Activated gamma-delta T cell (primary cell): Measurements from ENCODE around the gene HLCS.

ENCODE experiments used
- DNase-seq: peaks from one replicate; lab custom pipeline; 2025; lab: John Stamatoyannopoulos, UW

Gene HLCS

DNA sequence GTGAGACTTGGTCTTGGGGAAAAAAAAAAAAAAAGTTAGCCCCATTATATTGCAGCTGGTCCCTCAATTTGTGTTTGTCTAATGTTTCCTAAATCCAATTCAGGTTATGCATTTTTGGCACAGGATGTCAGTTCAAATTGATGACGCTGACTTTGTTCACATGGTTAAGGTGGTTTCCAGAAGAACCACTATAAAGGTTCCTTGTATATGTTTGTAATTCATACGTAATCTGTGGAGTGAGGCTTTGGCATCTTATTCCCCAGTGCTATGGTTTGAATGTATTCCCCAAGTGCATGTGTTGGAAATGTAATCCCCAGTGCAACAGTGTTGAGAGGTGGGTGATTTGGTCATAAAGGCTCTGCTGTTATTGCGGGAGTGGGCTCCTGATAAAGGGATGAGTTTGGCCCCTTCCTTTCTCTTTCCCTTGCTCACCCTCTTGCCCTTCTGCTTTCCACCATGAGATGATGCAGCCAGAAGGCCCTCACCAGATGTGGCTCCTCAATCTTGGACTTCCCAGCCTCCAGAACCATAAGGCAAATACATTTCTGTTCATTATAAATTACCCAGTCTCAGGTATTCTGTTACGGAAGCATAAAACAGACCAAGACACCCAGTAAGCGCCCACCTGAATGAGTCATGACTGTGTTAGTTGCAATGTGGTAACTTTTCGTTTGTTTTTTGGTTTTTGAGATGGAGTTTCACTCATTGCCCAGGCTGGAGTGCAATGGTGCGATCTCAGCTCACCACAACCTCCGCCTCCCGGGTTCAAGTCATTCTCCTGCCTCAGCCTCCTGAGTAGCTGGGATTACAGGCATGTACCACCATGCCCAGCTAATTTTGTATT, 19.5 kb upstream of the HLCS start:
- DNase-seq = no peak

DNA sequence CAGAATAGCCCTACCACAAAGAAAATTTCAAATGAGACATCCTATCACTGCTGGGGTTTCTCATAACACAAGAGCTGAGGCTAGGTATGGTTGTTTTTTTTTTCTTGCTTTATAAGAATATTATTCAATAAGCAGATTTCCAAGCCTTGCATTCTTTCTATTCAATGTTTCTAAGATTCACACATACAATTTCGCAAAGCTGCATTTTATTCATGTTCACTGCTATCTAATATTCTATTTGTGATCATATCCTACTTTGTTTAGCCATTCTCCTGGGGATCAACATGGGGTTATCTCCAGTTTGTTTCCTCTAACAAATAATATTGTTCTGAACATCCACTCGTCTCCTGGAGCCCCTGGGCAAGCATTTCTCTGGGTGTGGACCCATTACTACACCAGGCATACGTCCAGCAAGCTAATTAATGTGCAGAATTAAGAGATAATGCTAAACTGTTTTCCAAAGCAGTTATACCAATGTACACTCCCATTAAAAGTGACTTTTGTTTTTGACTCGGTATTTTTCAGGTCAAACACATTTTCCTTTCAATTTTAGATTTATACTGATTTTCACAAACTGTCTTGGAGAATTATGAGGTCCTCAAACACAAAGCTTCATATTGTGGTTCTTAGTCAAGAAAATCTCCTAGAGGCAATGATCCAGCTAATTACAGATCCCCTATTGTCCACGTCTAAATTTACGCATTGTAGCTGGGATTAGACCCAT, 15.7 kb upstream of the HLCS start:
- no peak for DNase-seq

DNA sequence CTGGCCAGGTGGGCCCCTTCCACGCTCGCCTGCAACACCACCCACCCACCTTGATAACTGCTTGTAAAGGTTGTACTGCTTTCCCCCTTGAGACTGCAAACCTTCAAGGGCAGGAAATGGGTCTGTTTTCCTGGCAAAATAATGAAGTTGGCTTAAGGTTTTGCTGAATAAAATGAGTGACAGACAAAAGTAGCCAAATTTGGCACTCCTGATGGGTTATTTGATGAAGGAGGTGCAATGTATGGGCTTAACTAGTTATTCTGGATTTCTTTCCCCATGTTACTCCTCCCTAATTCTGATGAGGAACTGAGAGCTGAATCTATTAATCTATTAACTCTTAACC, 14.6 kb upstream of the HLCS start:
- DNase-seq = no peak

DNA sequence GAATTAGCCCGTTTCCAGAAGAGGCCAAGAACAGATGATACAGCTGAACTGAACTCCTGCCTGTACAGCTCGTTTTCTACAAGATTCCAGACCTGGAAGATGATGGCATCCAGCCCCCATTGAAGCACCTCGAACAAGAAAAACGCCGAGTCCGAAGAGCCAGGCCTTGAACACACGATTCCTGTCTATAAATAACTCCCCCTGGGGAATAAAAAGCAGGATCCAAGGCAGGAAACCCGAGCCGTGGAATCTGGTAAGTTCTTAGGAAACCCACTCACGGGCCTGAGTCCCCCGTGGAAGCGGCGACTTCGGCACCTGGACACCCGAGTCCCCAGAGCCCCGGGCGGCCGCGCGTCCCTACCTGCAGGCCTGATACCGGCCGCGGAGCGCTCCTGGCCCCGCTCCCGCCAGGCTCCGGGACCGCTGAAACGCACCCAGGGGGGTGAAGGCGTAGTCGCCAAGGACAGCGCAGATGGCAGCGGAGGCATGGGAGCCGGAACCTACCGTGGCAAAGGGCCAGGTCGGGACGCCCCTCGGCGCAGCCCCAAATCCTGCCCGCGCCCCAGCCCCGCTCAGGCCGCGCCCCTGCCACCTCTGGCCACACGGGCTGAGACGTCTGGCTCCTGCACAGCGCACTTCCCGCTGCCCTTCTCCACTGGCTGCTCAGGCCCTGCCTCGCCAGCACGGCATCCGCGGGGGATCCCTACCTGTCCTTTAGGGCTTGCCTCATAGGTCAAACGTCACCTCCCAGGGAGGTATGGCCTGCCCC, 14.0 kb upstream of the HLCS start:
- DNase-seq = no peak

DNA sequence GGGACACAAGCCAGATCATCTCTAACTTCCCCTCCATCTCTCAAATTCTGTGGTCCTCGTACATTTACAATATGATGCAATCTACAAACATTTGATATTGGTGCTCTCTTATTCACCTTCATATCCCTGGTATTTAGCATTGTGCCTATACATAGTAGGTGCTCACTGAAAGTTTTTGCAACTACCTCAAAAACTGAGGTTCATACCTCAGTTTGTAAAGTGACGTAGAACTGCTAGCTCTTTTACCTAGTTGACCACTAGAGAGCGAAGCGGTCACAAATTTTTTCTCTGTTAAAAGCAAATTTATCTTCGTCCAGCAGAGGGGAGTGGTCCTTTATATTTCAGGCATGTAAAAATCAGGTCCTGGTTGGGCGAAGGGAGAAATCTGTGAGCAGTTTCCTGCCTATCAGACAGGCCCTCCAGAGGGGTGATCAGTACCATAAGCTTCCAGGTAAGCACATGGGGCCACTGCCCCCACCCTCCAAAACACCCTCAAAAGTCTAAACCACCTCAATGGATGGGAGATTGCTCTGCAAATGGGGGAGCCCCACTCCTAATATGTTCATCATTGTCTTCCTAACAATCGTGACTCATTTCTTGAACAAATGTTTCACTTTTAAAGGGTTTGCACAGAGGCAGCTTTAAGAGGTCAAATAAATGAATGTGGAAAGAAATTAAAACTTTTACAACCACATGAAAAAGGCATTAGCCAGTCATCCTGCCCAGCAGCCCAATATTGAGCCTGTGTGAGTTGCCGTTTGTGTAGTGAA, 10.6 kb upstream of the HLCS start:
- no peak for DNase-seq

DNA sequence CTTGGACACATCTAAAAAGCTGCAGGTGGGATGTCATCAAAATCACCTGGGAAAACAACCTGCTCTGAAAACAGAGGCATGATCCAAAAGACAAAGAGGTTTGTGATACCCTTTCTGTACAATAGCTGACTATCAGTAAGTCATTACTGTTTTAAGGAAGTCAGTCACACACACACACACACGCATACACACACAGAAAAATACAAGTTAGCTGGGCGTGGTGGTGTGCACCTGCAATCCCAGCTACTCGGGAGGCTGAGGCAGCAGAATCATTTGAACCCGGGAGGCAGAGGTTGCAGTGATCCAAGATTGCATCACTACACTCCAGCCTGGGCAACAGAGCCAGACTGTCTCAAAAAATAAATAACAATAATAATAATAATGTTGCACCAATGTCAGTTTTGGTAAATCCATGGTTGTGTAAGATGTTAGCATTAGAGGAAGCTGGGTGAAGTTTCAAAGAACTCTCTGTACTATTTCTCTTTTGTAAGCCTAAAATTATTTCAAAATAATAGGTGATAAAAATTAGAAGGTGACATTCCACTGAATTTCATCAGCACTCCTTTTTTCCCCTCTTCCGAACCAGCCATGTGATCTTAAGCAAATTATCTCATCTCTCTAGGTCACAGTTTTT, 9.9 kb upstream of the HLCS start:
- no peak for DNase-seq

DNA sequence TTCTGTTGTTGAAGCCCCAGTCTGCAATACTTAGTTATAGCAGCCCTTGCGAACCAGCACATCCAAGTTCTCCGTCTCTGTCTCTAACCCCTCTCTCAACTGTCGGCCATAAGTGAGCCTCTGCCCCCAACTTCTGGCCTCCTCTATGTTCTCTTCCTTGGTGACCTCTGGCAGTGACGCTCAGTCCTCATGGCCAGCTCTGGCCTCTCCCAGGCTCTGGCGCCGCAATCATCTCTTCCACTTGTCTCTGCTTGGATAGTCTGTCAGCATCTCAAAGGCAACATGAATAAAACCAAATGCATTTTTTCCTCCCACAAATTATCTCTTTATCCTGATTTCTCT, 8.4 kb upstream of the HLCS start:
- no peak for DNase-seq

DNA sequence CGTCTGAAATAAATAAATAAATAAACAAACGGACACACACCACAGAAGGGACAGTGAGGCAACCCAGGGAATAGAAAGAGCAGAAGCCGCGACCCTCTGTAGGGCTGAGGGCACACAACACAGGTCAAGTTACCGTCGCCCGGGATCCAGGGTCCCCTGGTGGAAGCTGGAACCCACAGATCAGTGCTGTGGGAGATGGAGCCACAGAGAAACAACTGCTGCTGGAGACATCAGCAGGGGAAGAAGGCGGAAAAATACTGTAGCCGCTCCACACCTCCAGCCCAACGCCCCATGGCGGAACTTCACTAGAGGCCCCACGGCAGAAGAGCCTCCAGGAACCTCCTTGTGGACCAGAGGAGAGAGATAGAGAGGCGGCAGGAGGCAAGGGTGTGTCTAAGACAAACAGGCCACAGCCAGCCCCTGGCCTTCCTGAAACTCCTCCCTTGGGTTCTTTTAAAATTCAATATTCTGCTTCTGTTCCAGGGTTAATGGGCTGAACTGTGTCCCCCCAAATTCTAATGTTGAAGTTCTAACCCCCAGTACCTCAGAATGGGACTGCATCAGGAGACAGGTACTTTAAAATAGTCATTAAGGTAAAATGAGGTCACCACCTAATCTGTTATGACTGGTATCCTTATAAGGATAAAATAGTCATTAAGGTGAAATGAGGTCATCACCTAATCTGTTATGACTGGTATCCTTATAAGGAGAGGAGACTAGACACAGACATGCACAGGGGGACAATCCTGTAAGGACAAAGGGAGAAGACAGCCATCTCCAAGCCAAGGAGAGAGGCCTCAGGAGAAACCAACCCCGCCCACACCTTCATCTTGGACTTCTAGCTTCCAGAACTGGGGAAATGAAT, 7.7 kb upstream of the HLCS start:
- DNase-seq = no peak

DNA sequence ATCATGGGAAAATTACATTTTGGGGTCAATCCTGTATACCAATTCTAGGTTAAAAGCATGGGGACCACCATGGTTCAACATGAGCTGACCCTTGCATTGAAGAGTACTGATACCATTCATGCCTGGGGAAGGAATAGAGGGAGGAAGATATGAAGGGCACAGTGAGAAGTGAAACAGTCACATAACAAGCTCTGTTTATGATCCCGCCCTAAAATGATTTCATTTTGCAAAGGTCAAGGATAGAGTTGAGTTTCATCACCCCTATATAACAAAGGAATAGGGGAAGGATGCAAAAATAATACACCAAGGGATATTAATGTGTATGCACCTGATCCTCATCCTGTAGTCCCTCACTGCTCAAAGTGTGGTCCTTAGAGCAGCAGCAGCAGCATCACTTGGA, 2.5 kb upstream of the HLCS start:
- DNase-seq = no peak

DNA sequence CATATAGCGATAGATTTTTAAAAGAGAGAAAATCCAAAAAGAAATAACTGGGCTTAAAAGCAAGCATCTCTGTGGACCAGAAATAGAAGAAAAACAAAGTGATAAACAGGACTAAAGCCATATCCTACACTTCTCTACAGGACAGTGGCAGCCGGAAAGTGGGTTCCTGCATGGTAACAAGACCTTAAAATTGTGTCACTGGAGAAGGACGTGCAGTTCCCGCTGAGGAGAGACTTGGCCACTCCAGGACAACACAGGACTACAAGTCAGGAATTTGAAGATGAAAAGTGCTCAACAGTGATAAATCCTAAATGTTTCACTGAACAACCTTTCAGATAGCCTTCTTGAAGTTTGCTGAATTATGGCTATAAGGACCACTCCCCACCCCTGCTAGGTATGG, 1.9 kb upstream of the HLCS start:
- no peak for DNase-seq

DNA sequence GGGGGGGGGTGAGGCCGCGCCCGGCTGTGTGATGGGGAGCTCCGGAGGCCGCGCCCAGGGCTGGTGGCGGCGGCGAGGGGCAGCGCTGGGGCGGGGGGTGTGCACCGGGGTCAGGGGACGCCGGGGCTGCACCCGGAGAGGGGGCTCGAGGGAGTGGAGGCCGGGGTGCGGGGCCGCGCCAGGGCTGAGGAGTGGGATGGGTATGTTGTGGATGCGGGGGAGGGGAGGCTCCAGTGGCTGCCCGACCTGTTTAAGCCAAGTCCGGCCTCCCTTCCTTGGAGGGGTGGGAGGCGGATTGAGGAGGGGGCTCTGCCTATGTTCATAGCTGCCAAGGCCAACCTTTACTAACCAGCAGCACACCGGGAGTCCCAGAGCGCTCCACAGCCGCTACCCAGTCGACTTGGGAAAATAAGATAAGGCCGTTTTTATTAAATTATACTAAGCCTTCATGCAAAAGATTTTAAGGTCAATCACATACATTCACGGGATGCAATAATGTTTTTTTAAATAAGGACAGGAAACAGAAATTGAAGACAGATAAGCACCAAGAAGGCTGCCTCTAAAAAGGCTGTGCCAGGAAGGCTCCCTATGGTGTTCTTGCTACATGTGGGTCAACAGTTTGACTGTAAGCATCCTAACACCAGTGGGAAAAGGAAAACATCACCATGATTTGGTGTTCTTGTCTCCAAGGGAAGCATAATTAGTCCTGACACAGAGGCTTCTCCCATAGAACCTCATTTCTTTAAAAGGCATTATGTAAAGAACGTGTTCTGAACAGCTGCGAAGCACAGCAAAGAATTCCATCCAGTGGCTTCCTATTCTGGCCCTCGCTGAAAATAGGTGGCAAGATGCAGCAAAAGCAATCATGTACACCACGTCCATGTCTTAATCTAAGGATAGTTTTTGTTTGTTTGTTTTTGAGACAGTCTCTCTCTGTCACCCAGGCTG, 626 bp upstream of the HLCS start:
- DNase-seq = no peak

DNA sequence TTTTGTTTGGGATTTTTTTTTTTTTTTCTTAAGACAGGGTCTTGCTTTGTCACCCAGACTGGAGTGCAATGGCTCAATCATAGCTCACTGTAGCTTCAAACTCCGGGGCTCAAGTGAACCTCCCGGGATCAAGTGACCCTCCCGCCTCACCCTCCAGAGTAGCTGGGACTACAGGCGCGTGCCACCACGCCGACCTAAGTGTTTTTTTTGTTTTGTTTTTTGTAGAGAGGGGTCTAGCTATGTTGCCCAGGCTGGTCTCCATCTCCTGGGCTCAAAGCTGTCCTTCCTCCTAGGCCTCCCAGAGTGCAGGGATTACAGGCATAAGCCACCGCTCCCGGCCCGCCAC, 776 bp downstream of the HLCS start:
- no peak for DNase-seq

DNA sequence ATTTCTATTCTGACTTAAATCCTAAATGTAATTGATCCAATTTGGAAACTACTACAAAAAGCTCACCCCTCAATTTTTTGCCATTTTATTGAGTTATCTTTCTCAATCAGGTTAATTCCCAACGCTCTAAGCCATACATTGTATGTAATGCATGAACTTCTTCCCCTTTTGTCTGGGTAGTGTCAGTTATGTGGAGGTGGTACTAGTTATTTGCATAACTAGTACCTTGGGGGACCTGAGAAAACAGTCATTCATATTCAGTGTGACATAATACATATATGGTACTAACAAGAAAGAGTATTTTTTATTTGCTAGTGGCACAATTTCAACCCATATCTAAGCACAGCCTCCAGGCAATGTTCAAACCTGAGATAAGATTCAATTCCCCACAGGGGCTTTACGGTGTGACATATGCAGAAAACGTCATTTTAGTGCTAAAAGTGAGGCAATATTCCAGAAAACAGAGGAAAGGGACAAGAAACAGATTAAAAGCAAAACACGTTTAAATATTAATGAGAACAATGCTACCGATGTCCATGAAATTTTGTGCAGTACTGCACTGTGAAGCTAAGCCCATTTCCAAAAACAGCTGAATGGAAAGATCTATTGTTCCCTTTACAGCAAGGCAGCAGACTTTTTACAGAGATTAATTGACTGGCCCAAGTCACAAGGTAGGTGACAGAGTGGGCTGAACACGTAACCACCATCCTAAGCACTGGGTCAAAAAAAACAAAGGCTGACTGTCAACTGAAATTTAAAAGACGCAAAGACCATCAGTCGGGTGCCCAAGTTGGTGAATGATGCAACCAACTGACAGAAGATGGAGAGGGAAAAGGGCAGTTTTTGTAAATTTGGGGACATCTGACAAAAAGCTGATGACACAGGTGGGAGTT, 1.4 kb downstream of the HLCS start:
- no peak for DNase-seq

DNA sequence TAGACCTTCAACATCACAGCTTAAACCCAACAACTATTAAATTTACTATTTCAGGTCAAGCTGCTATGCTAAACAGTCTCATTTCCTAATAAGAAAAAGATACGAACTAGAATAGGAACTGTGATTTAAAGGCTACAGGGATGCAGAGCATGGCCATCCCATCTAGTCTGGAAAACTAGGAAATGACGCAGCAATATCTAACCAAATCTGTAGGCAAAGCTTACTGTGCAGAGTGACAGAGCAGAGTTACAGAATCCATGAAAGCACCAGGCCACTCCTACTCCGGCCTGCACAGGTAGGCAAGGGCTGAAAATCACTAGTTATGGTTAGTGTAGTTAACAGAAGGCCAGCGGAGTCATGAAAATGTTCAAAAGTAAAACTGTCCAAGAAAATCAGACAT, 2.1 kb downstream of the HLCS start:
- DNase-seq = no peak

DNA sequence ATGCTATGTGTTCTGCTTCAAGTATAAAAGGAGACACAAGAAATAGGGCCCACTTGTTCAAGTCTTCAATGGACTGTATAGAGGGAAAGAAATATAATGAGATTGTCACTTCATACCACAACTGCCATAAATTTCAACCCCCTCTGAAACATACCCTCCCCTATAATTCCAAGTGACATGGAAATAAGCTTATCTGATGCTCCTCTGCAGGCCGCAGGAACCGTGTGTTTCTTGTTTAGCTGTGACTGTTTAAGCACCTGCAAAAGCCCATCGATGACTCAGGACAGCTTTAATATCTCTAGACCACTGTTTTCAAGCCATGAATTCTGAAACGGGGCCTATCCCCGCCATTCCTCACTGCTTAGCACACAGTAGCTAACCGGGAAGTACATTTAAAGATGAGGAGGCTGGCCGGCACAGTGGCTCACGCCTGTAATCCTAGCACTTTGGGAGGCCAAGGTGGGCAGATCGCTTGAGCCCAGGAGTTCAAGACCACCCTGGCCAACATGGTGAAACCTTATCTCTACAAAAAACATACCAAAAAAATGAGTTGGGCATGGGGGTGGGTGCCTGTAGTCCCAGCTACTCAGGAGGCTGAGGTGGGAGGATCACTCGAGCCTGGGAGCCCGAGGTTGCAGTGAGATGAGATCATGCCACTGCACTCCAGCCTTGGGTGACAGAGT, 4.2 kb downstream of the HLCS start:
- no peak for DNase-seq

DNA sequence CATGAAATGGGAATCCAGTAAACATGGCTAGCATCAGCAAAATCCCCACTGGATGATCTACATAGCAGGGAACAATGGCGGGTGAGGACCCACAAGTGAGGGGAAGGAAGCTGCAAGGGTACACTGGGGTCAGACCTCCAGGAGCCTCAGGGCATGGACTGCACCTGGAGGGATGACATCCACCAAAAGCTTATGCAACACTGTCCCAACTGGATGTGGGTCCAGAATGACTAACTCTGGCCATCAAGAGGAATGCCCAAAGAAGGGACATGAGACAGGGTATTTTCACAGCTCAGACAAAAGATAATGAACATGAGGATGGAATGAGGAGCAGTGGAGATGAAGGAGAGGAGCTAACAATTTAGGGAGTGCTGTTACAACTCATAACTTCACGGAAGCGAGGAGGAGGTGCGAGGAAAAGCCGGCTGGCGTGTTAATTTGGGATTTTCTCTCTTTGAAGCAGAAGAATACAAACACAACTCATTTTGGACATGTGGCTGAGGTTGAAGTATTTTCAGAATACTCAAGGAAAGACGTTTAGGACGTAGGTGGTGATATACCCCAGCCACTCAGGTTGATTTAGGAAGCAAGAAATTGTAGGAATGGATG, 5.7 kb downstream of the HLCS start:
- DNase-seq = no peak

DNA sequence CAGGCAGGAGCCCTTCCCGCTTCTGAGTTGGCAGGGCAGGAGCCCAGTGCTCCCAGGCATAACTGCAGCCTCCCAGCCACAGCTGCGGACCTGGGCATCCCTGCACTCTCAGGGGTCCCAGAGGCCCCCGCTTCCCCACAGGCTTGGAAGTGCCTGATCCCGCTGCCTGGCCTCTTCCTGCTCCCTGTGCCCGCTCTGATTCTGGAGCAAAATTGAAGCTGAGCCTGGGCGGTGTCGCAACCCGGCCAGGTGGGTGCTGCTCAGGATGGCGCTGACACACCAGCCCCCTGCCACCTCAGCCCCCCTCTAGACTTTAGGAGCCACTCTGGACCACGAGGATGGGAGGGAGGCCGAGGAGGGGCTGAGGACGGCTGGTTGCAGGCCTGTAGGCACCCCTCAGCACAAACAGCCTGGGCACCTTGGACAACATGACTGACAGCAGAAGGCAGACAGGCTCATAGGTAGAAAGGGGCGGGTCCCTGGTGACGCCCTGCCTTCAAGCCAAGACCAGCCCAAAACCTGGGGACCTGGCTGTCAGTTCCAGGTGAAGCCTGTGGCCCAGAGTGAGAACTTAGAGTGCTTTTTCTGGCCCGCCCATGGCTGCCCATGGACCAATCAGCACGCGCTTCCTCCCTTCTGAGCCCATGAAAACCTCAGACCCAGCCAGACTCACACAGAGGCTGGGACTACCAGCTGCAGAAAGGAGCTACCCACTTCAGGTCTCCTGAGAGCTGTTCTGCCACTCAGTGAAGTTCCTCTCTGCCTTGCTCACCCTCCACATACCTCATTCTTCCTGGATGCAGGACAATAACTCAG, 7.2 kb downstream of the HLCS start:
- no peak for DNase-seq
